Esophagus squamous epithelium (tissue), 4 donors: ENCODE measurements around the gene NUDT16.

ENCODE experiments used
- POLR2A ChIP-seq, 4 donors: fragments of 450-650 bp; IDR thresholded peaks; one replicate each; pipeline ENCODE4 v1.6.1; 2017; ENCODE audit warnings: antibody characterized with exemption in 4 of 4, mild to moderate bottlenecking in 4 of 4, moderate library complexity in 3 of 4
- TF ChIP-seq, protein P1 (sequence below), 6 experiments: fragments of 450-650 bp in 4 of 6; fragments of 200-600 bp in 2 of 6; sonication (generic) in 2 of 6; IDR thresholded peaks; one replicate each; pipeline ENCODE4 v1.5.1; 2016 to 2019; ENCODE audit warnings: antibody characterized with exemption in 6 of 6, mild to moderate bottlenecking in 4 of 6, moderate library complexity in 4 of 6

GRCh38 chr3:131397889-131398288 is 16.3 kb downstream of the NUDT16 start:
- no peak for TF ChIP-seq POLR2A (IDR thresholded peaks at IDR 0.05)
- TF ChIP-seq, protein P1, sequence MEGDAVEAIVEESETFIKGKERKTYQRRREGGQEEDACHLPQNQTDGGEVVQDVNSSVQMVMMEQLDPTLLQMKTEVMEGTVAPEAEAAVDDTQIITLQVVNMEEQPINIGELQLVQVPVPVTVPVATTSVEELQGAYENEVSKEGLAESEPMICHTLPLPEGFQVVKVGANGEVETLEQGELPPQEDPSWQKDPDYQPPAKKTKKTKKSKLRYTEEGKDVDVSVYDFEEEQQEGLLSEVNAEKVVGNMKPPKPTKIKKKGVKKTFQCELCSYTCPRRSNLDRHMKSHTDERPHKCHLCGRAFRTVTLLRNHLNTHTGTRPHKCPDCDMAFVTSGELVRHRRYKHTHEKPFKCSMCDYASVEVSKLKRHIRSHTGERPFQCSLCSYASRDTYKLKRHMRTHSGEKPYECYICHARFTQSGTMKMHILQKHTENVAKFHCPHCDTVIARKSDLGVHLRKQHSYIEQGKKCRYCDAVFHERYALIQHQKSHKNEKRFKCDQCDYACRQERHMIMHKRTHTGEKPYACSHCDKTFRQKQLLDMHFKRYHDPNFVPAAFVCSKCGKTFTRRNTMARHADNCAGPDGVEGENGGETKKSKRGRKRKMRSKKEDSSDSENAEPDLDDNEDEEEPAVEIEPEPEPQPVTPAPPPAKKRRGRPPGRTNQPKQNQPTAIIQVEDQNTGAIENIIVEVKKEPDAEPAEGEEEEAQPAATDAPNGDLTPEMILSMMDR (IDR thresholded peaks at IDR 0.05): no peak
